Tibial artery (tissue), 4 donors: ENCODE results near the gene HOXB1.

Source experiments
- DNase-seq, 2 donors: peaks; one replicate each; pipeline ENCODE4 v3.0.0-alpha.2; 2019
- H3K27ac ChIP-seq, 2 donors: fragments of 200-600 bp; sonication (generic) in 1 of 2; 1 replicate in 1 of 2; 2 replicates in 1 of 2; pipeline ENCODE4 v1.5.1; 2018 to 2019; ENCODE audit warnings: mild to moderate bottlenecking in 1 of 2
- H3K27me3 ChIP-seq, 2 donors: fragments of 200-600 bp; sonication (generic) in 1 of 2; one replicate each; pipeline versions ENCODE4 v1.5.1 to v1.6.0; 2016 to 2019
- H3K36me3 ChIP-seq, 3 donors: fragments of 200-600 bp; sonication (generic) in 2 of 3; one replicate each; pipeline ENCODE4 v1.5.1; 2016 to 2019; ENCODE audit warnings: mild to moderate bottlenecking in 2 of 3
- H3K4me1 ChIP-seq, 4 donors: fragments of 200-600 bp; sonication (generic) in 2 of 4; 1 replicate in 3 of 4; 2 replicates in 1 of 4; pipeline ENCODE4 v1.5.1; 2016 to 2019
- H3K4me3 ChIP-seq, 2 donors: fragments of 200-600 bp; sonication (generic) in 1 of 2; 1 replicate in 1 of 2; 2 replicates in 1 of 2; pipeline ENCODE4 v1.5.1; 2018 to 2019; ENCODE audit warnings: mild to moderate bottlenecking in 2 of 2
- H3K9me3 ChIP-seq, 3 donors: fragments of 200-600 bp; sonication (generic) in 1 of 3; one replicate each; pipeline ENCODE4 v1.5.1; 2016 to 2019
- intact Hi-C: fragments of 100-400 bp; cut with DNase I; formaldehyde crosslinking; loops from one replicate; pipeline ENCODE4 v1.15.0; 2023; ENCODE audit warnings: low total_unique reads
- TF ChIP-seq, protein P1 (sequence below), 2 experiments: fragments of 200-600 bp in 1 of 2; fragments of 450-650 bp in 1 of 2; IDR thresholded peaks; one replicate each; pipeline ENCODE4 v1.5.1; 2017 to 2019; ENCODE audit warnings: antibody characterized with exemption in 2 of 2, mild to moderate bottlenecking in 1 of 2, moderate library complexity in 1 of 2

The HOXB1 gene

DNA sequence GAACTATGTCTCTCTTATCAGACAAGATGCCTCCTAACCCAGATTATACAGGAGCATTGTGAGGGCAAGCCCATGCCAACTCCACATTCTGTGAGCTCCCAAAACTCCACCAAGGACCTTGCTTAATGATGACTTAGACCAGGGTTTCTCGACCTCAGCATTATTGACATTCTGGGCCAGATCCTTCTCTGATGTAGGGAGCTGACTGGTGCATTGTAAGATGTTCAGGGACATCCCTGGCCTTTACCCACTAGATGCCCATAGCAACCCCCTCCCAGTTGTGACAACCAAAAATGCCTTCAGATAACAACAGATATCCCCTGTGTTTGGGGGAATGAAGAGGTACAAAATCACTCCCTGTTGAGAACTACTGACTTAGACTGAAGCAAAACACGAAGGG, 43.6 kb downstream of the HOXB1 start:
- intact Hi-C loops, result no loop called here
- Histone ChIP-seq H3K36me3 (no peaks in the 10 kb centered on the region), H3K4me1 (peaks cover 0 to under 1% (median under 1%) of the 10 kb centered on the region in 4 donors), H3K27me3 (peaks cover 0 to 73% of the 10 kb centered on the region in 2 donors), H3K27ac (no peak overlapping the region), H3K4me3 (no peak overlapping the region), H3K9me3 (no peaks in the 10 kb centered on the region)
- no peak for DNase-seq
- TF ChIP-seq, protein P1, sequence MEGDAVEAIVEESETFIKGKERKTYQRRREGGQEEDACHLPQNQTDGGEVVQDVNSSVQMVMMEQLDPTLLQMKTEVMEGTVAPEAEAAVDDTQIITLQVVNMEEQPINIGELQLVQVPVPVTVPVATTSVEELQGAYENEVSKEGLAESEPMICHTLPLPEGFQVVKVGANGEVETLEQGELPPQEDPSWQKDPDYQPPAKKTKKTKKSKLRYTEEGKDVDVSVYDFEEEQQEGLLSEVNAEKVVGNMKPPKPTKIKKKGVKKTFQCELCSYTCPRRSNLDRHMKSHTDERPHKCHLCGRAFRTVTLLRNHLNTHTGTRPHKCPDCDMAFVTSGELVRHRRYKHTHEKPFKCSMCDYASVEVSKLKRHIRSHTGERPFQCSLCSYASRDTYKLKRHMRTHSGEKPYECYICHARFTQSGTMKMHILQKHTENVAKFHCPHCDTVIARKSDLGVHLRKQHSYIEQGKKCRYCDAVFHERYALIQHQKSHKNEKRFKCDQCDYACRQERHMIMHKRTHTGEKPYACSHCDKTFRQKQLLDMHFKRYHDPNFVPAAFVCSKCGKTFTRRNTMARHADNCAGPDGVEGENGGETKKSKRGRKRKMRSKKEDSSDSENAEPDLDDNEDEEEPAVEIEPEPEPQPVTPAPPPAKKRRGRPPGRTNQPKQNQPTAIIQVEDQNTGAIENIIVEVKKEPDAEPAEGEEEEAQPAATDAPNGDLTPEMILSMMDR (IDR thresholded peaks at IDR 0.05), result no peak

GRCh38 chr17:48486557-48486956, 44.3 kb downstream of the HOXB1 start:
- no peak overlapping the region for H3K4me3 ChIP-seq
- H3K36me3 ChIP-seq, result no peaks in the 10 kb centered on the region
- no peak for DNase-seq
- H3K27me3 ChIP-seq, result peaks cover 0 to 67% of the 10 kb centered on the region in 2 donors
- H3K4me1 ChIP-seq, result no peaks in the 10 kb centered on the region
- TF ChIP-seq, protein P1 (IDR thresholded peaks at IDR 0.05), result no peak
- no peak overlapping the region for H3K27ac ChIP-seq
- H3K9me3 ChIP-seq, result no peaks in the 10 kb centered on the region
- intact Hi-C loops, result no loop called here

DNA sequence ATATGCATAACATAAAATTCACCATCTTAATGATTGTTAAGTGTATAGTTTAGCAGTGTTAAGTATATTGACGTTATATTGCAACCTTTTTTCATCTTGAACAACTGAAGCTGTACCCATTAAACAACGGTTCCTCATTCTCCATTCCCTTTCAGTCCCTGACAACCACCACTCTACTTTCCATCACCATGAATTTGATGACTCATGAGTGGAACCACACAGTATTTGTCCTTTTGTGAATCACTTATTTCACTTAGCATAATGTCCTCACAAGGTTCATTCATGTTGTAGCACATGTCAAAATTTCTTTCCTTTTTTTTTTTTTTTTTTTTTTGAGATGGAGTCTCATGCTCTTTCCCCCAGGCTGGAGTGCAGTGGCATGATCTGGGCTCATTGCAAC, 46.0 kb downstream of the HOXB1 start:
- Histone ChIP-seq H3K4me1 (no peaks in the 10 kb centered on the region), H3K9me3 (no peaks in the 10 kb centered on the region), H3K36me3 (no peaks in the 10 kb centered on the region), H3K4me3 (no peak overlapping the region), H3K27ac (no peak overlapping the region), H3K27me3 (peaks cover 0 to 56% of the 10 kb centered on the region in 2 donors)
- DNase-seq, result no peak
- TF ChIP-seq, protein P1 (IDR thresholded peaks at IDR 0.05), result no peak
- intact Hi-C loops, result no loop called here

GRCh38 chr17:48484256-48484655, 46.6 kb downstream of the HOXB1 start:
- Histone ChIP-seq H3K27me3 (peaks cover 0 to 58% of the 10 kb centered on the region in 2 donors), H3K27ac (no peak overlapping the region)
- DNase-seq, result no peak

GRCh38 chr17:48483471-48484131, 47.2 kb downstream of the HOXB1 start:
- intact Hi-C loops, result no loop called here
- TF ChIP-seq, protein P1 (IDR thresholded peaks at IDR 0.05), result no peak

More at GRCh38 chr17:48484256-48484655, 46.6 kb downstream of the HOXB1 start:
- no peaks in the 10 kb centered on the region for H3K9me3 ChIP-seq
- no peak overlapping the region for H3K4me3 ChIP-seq
- intact Hi-C loops, result no loop called here
- H3K4me1 ChIP-seq, result no peaks in the 10 kb centered on the region
- H3K36me3 ChIP-seq, result no peaks in the 10 kb centered on the region
- TF ChIP-seq, protein P1 (IDR thresholded peaks at IDR 0.05), result no peak

More at GRCh38 chr17:48483471-48484131, 47.2 kb downstream of the HOXB1 start:
- Histone ChIP-seq H3K4me3 (no peak overlapping the region), H3K27ac (no peak overlapping the region), H3K36me3 (no peaks in the 10 kb centered on the region), H3K4me1 (no peaks in the 10 kb centered on the region), H3K27me3 (peaks cover 0 to 56% of the 10 kb centered on the region in 2 donors), H3K9me3 (no peaks in the 10 kb centered on the region)
- no peak for DNase-seq
